Stimulated activated naive CD4-positive, alpha-beta T cell treated with Interleukin-2 at 50 U/mL for 16 hours (primary cell): ENCODE data around the gene AIFM3.
"Not testable (repeated sequence)": the region's sequence is repeated elsewhere in the genome, so short reads cannot be mapped to it uniquely, and the experiment has no call there.

ENCODE experiments used
- DNase-seq: peaks from one replicate; lab custom pipeline; 2025; lab: John Stamatoyannopoulos, UW

The AIFM3 gene, protein sequence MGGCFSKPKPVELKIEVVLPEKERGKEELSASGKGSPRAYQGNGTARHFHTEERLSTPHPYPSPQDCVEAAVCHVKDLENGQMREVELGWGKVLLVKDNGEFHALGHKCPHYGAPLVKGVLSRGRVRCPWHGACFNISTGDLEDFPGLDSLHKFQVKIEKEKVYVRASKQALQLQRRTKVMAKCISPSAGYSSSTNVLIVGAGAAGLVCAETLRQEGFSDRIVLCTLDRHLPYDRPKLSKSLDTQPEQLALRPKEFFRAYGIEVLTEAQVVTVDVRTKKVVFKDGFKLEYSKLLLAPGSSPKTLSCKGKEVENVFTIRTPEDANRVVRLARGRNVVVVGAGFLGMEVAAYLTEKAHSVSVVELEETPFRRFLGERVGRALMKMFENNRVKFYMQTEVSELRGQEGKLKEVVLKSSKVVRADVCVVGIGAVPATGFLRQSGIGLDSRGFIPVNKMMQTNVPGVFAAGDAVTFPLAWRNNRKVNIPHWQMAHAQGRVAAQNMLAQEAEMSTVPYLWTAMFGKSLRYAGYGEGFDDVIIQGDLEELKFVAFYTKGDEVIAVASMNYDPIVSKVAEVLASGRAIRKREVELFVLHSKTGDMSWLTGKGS

DNA sequence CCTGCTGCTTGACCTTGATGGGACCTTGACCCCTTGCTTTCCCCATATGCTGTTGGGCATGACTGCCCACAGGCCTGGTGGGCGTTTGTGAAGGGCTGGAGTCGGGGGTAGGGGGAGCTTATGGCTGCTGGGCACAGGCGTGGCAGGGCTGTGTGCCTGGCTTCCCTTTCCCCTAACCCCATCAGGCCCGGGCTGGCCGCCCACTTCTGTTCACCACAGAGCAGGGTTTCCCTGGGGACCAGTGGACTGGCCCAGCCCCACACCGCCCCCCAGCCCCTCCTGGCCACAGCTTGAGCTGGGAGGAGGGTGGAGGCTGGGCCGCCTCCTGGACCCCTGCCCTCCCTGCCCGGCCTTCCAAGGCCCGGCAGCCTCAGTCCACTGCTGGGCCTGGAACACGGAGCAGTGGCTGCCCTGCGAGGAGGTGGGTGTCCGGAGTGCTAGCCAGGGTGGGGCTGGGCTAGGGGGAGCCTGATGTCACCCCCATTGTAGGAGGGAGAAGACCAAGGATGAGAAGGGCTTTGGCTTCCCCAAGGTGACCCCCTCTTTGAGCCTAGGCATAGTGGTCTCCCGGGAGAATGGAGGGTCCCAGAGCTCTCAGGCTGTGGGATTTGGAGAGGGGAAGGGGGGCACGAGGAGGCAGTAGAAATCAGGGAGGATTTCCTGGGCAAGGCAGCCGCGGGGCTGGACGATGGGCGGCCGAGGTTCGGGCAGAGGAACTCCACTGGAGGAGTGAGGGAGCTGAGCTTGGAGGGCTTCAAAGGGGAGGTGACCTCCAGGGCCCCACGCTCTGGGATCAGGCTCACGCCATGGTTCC is at the start of gene AIFM3:
TSS of gene AIFM3 (plus strand) at position 373 of the 814 bp plus-strand sequence. CDS start 690 bp downstream, outside the sequence.
- DNase-seq: no peak

DNA sequence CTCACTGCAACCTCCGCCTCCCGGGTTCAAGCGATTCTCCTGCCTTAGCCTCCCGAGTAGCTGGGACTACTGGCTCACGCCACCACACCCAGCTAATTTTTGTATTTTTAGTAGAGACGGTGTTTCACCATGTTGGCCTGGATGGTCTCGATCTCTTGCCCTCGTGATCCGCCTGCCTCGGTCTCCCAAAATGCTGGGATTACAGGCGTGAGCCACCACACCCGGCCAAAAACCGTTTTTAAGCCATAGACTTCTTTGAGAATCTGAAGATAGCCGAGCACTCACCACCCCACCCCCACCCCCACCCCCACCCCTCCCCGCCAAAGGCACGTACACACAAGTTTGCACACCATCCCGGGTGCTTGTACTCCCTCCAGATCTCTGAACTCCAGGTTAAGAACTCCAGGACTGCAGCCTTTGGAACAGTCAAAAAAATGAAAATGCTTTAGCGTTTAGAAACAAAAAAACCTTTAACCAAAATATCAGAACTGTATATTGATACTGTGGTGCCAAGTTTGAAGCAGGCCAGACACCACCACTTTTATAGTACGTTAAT is 48.3 kb upstream of the AIFM3 start:
- no peak for DNase-seq

DNA sequence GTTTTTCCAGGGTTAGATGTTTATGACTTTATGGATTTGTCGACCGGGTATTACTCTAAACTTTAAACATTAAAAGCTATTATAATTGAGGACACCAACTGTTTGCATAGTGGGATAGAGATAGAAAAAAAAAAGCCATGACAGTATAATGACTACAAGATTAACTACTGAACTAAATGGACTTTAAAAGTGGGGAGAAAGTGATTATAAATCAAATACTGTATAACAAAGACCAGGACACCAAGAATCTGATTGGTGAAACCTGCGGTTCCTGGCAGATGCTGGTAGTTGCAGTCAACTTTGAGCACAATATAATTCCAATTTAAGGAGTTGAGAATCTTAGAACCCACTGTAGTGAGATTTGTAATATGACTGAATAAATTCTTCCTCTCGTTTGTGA is 47.3 kb upstream of the AIFM3 start:
- no peak for DNase-seq

DNA sequence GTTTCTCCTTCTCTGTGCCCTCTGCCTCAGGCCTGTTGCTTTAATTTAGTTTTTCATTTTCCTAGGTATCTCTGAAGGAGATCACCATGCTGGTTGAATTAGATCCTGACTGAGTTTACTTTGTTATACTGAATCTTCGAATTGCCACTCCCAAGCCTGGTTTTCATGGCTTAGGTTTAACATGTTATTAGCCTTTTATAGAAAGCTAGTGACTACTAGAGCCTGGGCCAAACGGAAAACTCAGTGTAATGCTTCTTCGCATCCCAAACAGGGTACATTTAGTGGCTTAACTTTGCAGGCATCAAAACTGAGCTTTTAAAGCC is 46.2 kb upstream of the AIFM3 start:
- DNase-seq: no peak

DNA sequence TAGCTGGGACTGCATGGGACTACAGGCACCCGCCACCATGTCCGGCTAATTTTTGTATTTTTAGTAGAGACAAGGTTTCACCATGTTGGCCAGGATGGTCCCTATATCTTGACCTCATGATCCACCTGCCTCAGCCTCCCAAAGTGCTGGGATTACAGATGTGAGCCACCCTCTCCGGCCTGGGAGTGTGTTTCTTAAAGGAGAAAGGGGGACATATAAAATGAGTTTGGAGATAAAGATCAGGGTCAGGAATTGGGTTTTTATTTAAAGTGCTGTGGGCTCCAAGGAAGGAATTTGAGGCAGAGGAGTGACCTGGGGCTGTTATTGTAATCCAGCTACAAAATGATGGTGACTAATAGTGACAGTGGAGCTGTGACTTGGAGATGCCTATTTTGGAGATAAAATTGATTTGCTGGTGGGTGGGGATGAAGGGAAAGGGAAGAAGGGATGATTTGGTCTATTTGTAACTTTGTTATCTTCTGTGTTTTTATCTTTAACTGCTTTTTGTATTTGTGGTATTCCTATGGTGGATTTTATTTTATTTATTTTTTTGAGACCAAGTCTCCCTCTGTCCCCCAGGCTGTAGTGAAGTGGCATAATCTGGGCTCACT is 44.8 kb upstream of the AIFM3 start:
- no peak for DNase-seq

DNA sequence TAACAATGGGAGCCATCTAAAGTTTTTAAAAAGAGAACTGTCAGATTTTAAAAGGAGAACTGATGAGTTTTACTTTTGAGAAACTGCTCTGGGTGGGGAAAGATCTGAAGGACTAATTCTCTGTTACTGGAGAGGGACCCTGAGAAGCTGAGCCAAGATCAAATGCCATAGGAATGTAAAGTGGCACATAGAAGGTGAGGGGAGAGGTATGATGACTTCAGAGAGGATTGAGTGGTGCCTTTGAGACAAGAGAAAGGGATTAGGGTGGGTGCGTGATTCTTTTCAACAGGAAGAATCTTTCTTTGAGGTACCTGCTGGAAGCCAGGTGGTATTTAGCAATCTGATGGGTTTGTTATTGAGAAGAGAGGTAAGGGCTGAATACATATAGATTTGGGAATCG is 40.8 kb upstream of the AIFM3 start:
- DNase-seq: no peak

DNA sequence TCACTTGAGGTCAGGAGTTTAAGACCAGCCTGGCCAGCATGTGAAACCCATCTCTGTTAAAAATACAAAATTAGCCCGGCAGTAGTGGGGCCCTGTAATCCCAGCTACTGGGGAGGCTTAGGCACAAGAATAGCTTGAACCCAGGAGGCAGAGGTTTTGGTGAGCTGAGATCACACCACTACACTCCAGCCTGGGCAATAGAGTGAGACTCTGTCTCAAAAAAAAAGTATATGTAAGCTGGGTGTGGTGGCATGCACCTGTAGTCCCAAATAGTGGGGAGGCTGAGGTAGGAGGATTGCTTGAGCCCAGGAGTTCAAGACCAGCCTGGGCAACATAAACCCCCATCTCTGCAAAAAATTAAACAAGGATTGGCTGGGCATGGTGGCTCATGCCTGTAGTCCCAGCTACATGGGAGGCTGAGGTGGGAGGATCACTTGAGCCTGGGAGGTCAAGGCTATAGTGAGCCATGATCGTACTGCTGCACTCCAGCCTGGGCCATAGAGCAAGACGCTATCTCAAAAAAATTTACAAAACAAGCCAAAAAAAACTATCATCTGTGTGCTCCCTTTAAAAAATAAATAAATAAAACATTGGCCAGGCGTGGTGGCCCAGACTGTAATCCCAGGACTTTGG is 39.0 kb upstream of the AIFM3 start:
- no peak for DNase-seq

DNA sequence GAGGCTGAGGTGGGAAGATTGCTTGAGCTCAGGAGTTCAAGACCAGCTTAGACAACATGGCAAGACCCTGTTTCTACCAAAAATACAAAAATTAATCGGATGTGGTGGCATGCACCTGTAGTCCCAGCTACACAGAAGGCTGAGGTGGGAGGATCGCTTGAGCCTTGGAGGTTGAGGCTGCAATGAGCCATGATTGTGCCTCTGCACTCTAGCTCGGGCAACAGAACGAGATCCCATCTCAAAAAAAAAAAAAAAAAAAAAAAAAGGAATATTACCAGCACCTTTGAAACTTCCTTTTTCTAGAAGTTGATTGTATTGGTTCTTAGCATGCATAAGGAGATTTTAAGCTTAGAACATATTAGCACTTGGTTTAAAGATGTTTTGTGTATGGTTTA is 38.5 kb upstream of the AIFM3 start:
- no peak for DNase-seq

DNA sequence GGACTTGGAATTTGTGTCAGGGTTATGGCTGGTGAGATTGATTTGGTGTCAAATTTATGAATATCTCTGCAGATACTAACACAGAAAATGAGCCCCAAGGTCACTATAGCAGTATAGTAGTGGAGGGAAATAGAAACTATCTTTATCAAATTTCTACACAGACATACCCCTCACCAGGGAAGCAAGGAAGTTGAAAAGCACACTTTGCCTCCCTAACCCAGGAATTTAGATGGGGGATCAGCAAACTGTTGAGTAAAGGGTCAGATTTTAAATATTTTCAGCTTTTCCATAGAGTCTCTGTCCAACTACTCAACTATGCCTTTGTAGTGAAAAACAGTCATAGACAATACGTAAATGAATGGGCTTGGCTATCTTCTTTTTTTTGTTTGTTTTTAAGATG is 37.1 kb upstream of the AIFM3 start:
- no peak for DNase-seq

DNA sequence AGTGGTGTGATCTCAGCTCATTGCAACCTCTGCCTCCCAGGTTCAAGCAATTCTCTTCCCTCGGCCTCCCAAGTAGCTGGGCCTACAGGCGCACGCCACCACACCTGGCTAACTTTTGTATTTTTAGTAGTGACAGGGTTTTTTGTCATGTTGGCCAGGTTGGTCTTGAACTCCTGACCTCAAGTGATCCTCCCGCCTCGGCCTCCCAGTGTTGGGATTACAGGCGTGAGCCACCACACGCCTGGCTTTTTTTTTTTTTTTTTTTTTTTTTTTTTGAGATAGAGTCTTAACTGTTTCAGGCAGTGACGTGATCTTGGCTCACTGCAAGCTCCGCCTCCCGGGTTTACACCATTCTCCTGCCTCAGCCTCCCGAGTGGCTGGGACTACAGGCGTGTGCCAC is 36.6 kb upstream of the AIFM3 start:
- DNase-seq: not testable (repeated sequence)

DNA sequence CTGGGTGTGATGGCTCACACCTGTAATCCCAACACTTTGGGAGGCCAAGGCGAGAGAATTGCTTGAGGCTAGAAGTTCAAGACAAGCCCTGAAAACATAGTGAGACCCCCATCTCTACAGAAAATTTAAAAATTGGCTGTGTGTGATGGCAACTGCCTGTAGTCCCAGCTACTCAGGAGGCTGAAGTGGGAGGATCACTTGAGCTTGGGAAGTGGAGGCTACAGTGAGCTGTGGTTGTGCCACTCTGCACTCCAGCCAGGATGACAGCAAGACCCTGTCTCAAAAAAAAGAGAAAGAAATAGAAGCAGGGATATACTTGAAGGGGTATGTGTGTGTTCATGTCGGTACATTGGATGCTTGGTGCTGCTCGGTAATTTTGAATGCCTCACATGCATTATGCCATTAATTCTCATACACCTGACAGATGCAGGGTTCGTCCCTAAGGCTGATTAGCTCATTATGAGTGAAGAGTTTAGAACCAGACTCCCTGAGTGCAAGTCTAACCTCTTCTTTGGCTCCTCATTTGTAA is 35.9 kb upstream of the AIFM3 start:
- no peak for DNase-seq

DNA sequence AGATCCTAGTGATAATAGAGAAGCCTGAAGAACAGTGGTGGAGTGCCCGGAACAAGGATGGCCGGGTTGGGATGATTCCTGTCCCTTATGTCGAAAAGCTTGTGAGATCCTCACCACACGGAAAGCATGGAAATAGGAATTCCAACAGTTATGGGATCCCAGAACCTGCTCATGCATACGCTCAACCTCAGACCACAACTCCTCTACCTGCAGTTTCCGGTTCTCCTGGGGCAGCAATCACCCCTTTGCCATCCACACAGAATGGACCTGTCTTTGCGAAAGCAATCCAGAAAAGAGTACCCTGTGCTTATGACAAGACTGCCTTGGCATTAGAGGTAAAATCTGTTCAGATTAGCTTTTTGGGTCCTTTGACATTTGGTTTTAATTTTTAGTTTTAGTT is 33.1 kb upstream of the AIFM3 start:
- no peak for DNase-seq

DNA sequence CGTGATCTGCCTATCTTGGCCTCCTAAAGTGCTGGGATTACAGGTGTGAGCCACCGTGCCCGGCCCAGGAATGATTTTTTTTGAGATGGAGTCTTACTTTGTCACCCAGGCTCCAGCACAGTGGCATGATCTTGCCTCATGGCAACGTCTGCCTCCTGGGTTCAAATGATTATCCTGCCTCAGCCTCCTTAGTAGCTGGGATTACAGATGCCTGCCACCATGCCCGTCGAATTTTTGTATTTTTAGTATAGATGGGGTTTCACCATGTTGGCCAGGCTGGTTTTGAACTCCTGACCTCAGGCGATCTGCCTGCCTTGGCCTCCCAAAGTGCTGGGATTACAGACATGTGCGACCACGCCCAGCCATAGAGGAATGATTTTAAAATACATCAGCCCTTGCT is 32.0 kb upstream of the AIFM3 start:
- not testable (repeated sequence) for DNase-seq

DNA sequence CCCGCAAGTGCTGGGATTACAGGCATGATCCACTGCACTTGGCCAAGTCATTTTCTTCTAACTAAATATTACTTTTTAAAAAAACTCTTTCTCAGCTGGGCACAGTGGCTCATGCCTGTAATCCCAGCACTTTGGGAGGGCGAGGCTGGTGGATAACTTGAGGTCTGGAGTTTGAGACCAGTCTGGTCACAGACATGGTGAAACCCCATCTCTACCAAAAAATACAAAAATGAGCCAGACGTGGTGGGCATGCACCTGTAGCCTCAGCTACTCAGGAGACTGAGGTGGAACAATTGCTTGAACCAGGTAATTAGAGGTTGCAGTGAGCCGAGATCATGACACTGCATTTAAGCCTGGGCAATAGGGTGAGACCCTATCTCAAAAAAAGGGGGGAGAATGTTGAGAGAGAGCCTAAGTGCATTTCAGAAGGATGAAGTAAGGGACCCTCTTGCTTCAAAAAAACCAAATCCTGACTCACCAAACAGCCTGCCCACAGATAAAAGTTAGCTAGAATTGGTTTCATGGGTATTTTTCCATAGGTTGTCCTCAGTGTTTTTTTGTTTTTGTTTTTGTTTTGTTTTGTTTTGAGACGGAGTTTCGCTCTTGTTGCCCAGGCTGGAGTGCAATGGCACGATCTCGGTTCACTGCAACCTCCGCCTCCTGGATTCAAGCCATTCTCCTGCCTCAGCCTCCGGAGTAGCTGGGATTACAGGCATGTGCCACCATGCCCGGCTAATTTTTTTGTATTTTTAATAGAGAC is 31.1 kb upstream of the AIFM3 start:
- not testable (repeated sequence) for DNase-seq

DNA sequence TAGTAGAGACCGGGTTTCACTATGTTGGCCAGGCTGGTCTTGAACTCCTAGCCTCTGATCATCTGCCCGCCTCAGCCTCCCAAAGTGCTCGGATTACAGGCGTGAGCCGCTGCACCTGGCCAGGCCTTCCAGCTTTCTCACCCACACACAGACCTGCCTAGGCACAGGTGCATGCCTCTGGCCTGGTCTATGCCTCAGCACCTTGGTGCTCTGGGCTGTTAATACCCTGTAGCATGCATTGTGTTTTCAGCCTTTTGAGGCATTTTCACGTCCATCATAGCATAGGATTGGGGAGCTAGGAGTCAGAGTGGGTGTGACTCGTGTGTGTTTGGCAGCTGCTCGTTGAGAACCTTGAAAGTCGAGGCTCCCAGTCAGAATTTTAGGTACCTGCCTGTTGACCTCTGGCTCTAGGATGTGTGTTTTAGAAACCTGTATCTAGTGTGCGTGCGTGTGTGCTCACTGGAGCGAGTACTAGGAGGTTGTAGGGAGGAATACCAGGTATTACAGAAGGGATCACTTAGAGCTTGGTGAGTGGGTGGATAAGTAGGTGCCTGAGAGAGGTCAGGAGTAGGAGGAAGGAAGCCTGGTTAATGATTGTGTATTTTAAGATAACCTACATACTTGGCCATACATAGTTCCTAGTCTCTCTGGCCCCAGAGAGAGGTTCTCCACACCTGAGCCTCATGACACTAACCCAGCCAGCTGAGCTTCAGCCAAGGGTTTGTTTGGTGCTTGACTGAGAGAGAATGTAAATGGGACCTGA is 29.8 kb upstream of the AIFM3 start:
- no peak for DNase-seq

DNA sequence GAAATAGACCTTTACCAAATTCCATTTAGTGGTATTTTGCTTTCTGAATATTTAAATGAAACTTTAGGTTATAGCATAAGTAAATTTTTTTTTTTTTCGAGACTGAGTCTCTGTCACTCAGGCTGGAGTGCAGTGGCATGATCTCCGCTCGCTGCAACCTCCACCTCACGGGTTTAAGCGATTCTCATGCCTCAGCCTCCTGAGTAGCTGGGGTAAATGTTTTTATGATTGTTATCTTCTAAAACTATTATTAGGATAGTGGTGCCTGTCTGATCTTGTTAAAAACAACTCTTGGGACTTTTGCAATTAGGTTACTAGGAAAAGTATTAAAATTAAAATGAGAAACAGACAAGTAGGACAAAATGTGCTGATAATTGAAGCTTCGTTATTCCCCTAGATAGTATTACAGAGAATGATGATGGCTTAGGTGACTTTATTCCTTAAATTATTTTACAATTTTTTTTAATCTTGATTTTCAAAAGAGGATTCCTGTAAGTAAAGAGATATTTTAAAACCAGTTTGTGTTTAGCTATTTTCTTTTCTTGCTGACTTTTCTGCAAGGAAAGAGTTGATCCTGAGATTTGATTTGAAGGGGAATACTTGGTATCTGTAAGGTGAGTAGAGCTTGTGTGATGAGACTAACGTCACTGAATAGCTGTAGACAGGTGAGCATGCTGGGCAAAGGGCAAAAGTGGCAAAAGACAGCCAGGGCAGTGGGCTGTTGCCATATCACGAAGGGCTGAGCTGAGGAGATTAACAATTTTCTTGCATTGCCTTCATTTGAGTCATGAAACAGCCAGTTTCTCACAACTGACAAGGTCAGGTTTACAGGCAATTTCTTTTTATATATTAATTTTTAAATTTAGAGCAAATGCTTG is 29.0 kb upstream of the AIFM3 start:
- no peak for DNase-seq

DNA sequence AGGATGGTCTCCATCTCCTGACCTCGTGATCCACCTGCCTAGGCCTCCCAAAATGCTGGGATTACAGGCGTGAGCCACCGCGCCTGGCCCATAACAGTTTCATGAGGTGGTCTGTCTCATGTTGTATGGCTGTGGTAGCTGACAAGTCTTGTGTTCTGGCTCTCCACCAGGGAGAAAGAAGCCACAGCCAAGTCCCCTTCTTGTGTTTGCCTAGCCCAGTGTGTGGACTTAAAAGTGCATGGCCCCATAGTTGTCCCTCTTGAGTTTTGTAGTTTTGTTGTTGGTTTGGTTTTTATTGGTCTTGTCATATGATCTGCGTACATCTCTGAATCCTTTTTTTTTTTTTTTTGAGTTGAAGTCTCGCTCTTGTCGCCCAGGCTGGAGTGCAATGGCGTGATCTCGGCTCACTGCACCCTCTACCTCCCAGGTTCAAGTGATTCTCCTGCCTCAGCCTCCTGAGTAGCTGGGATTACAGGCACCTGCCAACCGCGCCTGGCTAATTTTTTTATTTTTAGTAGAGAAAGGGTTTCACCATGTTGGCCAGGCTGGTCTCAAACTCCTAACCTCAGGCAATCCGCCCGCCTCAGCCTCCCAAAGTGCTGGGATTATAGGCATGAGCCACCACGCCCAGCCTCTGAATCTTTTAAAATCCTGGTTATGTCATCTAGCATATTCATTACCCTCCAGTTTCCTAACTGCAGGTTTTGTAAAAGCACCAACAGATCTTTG is 27.4 kb upstream of the AIFM3 start:
- not testable (repeated sequence) for DNase-seq

DNA sequence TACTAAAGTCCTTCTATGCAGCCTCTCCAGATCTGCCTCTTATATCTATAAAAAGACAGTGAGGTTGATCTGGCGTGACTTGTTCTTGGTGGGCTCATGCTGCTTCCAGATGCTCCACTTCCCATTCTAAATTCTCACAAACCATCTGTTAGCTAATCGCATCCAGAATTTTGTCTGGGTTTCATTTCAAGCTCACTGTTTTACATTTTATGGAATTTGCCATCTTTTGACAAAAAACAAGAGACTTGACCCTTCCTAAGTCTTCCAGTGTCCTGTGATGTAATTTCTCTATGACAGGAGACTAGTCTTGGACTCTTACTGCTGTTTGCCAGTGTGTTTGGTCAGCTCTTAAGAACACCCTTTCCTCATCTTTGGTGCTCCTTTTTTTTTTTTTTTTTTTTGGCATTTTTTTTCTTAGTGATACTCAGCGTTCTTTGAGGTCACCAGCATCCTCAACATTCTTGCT is 26.8 kb upstream of the AIFM3 start:
- no peak for DNase-seq
